Breast epithelium (tissue), 4 donors: ENCODE data around the gene CCDC148. TPM values are rescaled to one million over a fixed set of nuclear protein-coding genes. Genes with fewer than 3 reads are reported as not detected.

ENCODE experiments used
- DNase-seq, 2 donors: peaks; one replicate each; pipeline ENCODE4 v3.0.0-alpha.2; 2019; ENCODE audit warnings: low spot score in 2 of 2
- H3K27ac ChIP-seq, 2 donors: fragments of 200-600 bp; sonication (generic) in 1 of 2; one replicate each; pipeline ENCODE4 v1.5.1; 2016 to 2019; ENCODE audit warnings: mild to moderate bottlenecking in 1 of 2
- H3K27me3 ChIP-seq, 2 donors: fragments of 200-600 bp; sonication (generic) in 1 of 2; one replicate each; pipeline versions ENCODE4 v1.5.1 to v1.6.0; 2017 to 2019; ENCODE audit warnings: control low read depth in 1 of 2, mild to moderate bottlenecking in 1 of 2
- H3K36me3 ChIP-seq: fragments of 200-600 bp; one replicate; pipeline ENCODE4 v1.5.1; 2019
- H3K4me1 ChIP-seq, 2 donors: fragments of 200-600 bp; sonication (generic); one replicate each; pipeline ENCODE4 v1.5.1; 2016 to 2019; ENCODE audit warnings: control low read depth in 1 of 2
- H3K4me3 ChIP-seq, 3 donors: fragments of 200-600 bp; sonication (generic); 1 replicate in 2 of 3; 2 replicates in 1 of 3; pipeline ENCODE4 v1.5.1; 2016 to 2019; ENCODE audit warnings: mild to moderate bottlenecking in 3 of 3, moderate library complexity in 2 of 3
- H3K9me3 ChIP-seq, 2 donors: fragments of 200-600 bp; sonication (generic) in 1 of 2; one replicate each; pipeline ENCODE4 v1.5.1; 2016 to 2019; ENCODE audit warnings: control low read depth in 1 of 2
- CTCF ChIP-seq, 3 donors: fragments of 450-650 bp; IDR thresholded peaks; one replicate each; pipeline ENCODE4 v1.5.1; 2016 to 2017; ENCODE audit warnings: antibody characterized with exemption in 3 of 3, mild to moderate bottlenecking in 3 of 3, moderate library complexity in 3 of 3
- POLR2A ChIP-seq: fragments of 450-650 bp; IDR thresholded peaks from one replicate; pipeline ENCODE4 v1.6.1; 2016; ENCODE audit warnings: antibody characterized with exemption, mild to moderate bottlenecking, moderate library complexity
- POLR2AphosphoS5 ChIP-seq, 3 donors: sonication (generic); formaldehyde crosslinking; IDR thresholded peaks; one replicate each; pipeline ENCODE4 v1.6.1; 2017; ENCODE audit warnings: antibody characterized with exemption in 3 of 3
- intact Hi-C: fragments of 100-400 bp; cut with DNase I; formaldehyde crosslinking; loops from one replicate; pipeline ENCODE4 v1.15.1; 2023; ENCODE audit warnings: low total_unique reads
- total RNA-seq, 3 donors: library from RNA; depleted of rRNA; stranded (reverse); fragments of >200 nt; gene quantifications; one replicate each; pipeline ENCODE4 v1.1.0, GENCODE V29; 2016

Gene CCDC148
- total RNA-seq, 3 donors from 2014 or later = 1.4 to 9.8 (median 4.6) TPM

- TF ChIP-seq CTCF (IDR thresholded peaks at IDR 0.05) (no peak), POLR2AphosphoS5 (IDR thresholded peaks at IDR 0.05) (no peak), POLR2A (no peak)
- Histone ChIP-seq H3K27ac (no peak overlapping the region), H3K9me3 (no peaks in the 10 kb centered on the region), H3K36me3 (no peaks in the 10 kb centered on the region), H3K27me3 (no peaks in the 10 kb centered on the region), H3K4me1 (no peaks in the 10 kb centered on the region), H3K4me3 (no peak overlapping the region)
- intact Hi-C loops = no loop called here
- no peak for DNase-seq
These were observed 187.4 kb downstream of the CCDC148 start for GRCh38 chr2:158269143-158269542.

GRCh38 chr2:158266111-158266510 lies 190.4 kb downstream of the CCDC148 start:
- Histone ChIP-seq H3K27me3 (no peaks in the 10 kb centered on the region), H3K4me1 (no peaks in the 10 kb centered on the region), H3K9me3 (no peaks in the 10 kb centered on the region), H3K36me3 (no peaks in the 10 kb centered on the region), H3K4me3 (no peak overlapping the region), H3K27ac (no peak overlapping the region)
- DNase-seq = no peak
- TF ChIP-seq POLR2AphosphoS5 (IDR thresholded peaks at IDR 0.05) (no peak), CTCF (IDR thresholded peaks at IDR 0.05) (no peak), POLR2A (no peak)
- intact Hi-C loops = no loop called here

GRCh38 chr2:158255257-158255656 lies 201.3 kb downstream of the CCDC148 start:
- no peak overlapping the region for H3K4me3 ChIP-seq
- H3K27me3 ChIP-seq = no peaks in the 10 kb centered on the region
- no peaks in the 10 kb centered on the region for H3K9me3 ChIP-seq
- intact Hi-C loops = no loop called here
- H3K27ac ChIP-seq = no peak overlapping the region
- no peaks in the 10 kb centered on the region for H3K36me3 ChIP-seq
- no peak for TF ChIP-seq POLR2A
- no peak for TF ChIP-seq POLR2AphosphoS5 (IDR thresholded peaks at IDR 0.05)
- no peak for TF ChIP-seq CTCF (IDR thresholded peaks at IDR 0.05)
- H3K4me1 ChIP-seq = no peaks in the 10 kb centered on the region
- DNase-seq = no peak

- Histone ChIP-seq H3K9me3 (no peaks in the 10 kb centered on the region), H3K36me3 (no peaks in the 10 kb centered on the region), H3K27ac (no peak overlapping the region), H3K4me1 (no peaks in the 10 kb centered on the region), H3K4me3 (no peak overlapping the region), H3K27me3 (no peaks in the 10 kb centered on the region)
- intact Hi-C loops = no loop called here
- TF ChIP-seq POLR2A = no peak
- no peak for TF ChIP-seq POLR2AphosphoS5 (IDR thresholded peaks at IDR 0.05)
- no peak for TF ChIP-seq CTCF (IDR thresholded peaks at IDR 0.05)
- DNase-seq = no peak
These were observed 203.4 kb downstream of the CCDC148 start for GRCh38 chr2:158253170-158253569.

- H3K27me3 ChIP-seq = no peaks in the 10 kb centered on the region
- no peak overlapping the region for H3K4me3 ChIP-seq
- intact Hi-C loops = no loop called here
- no peak for DNase-seq
- H3K36me3 ChIP-seq = no peaks in the 10 kb centered on the region
- H3K4me1 ChIP-seq = no peaks in the 10 kb centered on the region
- no peak overlapping the region for H3K27ac ChIP-seq
- TF ChIP-seq POLR2A = no peak
- TF ChIP-seq CTCF (IDR thresholded peaks at IDR 0.05) = no peak
- no peak for TF ChIP-seq POLR2AphosphoS5 (IDR thresholded peaks at IDR 0.05)
- no peaks in the 10 kb centered on the region for H3K9me3 ChIP-seq
These were observed 205.2 kb downstream of the CCDC148 start for GRCh38 chr2:158251356-158251755.
